RWPE1 (cell line): ENCODE measurements around the gene TARM1.

Source experiments
- CTCF ChIA-PET: fragments of 350-600 bp; sonication (Branson Sonifier 250); formaldehyde crosslinking; extraction: SDS; loops from one replicate; lab custom pipeline; 2021; lab: Yijun Ruan, JAX
- POLR2A ChIA-PET: fragments of 400-600 bp; formaldehyde crosslinking; extraction: SDS; loops from one replicate; lab custom pipeline; 2020; ENCODE audit warnings: antibody characterized with exemption; ENCODE audit not compliant: low non-redundant PET; lab: Yijun Ruan, JAX
- DNase-seq: peaks from one replicate; pipeline ENCODE4 v3.0.0; 2012; ENCODE audit warnings: low spot score
- H3K27ac ChIP-seq: fragments of 450-650 bp; 2 replicates; pipeline ENCODE4 v1.5.1; 2017
- CTCF ChIP-seq: fragments of 450-650 bp; conservative IDR thresholded peaks from 2 replicates; pipeline ENCODE4 v1.5.1; 2017; ENCODE audit warnings: low read depth, mild to moderate bottlenecking

The TARM1 gene

GRCh38 chr19:54029301-54029700 is 51.9 kb downstream of the TARM1 start:
- no peak for TF ChIP-seq CTCF
- ChIA-PET CTCF (interaction anchor here (0.6 to 1.6 kb wide), 9 partner anchors 8 to 236 kb away, joined by 3 to 18 read pairs (median 5); no protein-coding TSS in a partner anchor), POLR2A (interaction anchor here (0.7 kb wide), 1 partner anchor 234 kb away, joined by 4 read pairs; no protein-coding TSS in a partner anchor)
- no peak overlapping the region for H3K27ac ChIP-seq
- DNase-seq, result no peak

- POLR2A ChIA-PET, result no interaction called here
Observed at GRCh38 chr19:54026656-54027055, 54.5 kb downstream of the TARM1 start.

GRCh38 chr19:54024660-54025059 is 56.5 kb downstream of the TARM1 start:
- ChIA-PET POLR2A (no interaction called here), CTCF (interaction anchor here (0.6 to 2.0 kb wide), 7 partner anchors 20 to 219 kb away, joined by 3 to 12 read pairs (median 4); no protein-coding TSS in a partner anchor)
- no peak for DNase-seq
- no peak for TF ChIP-seq CTCF
- no peak overlapping the region for H3K27ac ChIP-seq

More at GRCh38 chr19:54026656-54027055, 54.5 kb downstream of the TARM1 start:
- CTCF ChIA-PET, result interaction anchor here (0.8 kb wide), 1 partner anchor 186 kb away, joined by 3 read pairs; no protein-coding TSS in a partner anchor
- no peak for DNase-seq
- no peak overlapping the region for H3K27ac ChIP-seq
- no peak for TF ChIP-seq CTCF

GRCh38 chr19:54023191-54023590 is 58.0 kb downstream of the TARM1 start:
- ChIA-PET CTCF (interaction anchor here (0.6 to 2.0 kb wide), 7 partner anchors 12 to 214 kb away, joined by 3 to 12 read pairs (median 8); no protein-coding TSS in a partner anchor), POLR2A (no interaction called here)
- TF ChIP-seq CTCF, result no peak
- DNase-seq, result no peak
- no peak overlapping the region for H3K27ac ChIP-seq

- POLR2A ChIA-PET, result no interaction called here
- DNase-seq, result no peak
- no peak for TF ChIP-seq CTCF
- H3K27ac ChIP-seq, result peak overlapping the region; percentile 92; the same call in 1 of the 2 replicates
- CTCF ChIA-PET, result no interaction called here
Observed at GRCh38 chr19:54021932-54022331, 59.2 kb downstream of the TARM1 start.

GRCh38 chr19:54021363-54021762 is 59.8 kb downstream of the TARM1 start:
- peak overlapping the region; percentile 92 for H3K27ac ChIP-seq
- no peak for TF ChIP-seq CTCF
- ChIA-PET POLR2A (no interaction called here), CTCF (no interaction called here)
- no peak for DNase-seq
